IMR-90 (cell line): Measurements from ENCODE around the gene ARL4A. TPM values are rescaled to one million over a fixed set of nuclear protein-coding genes. Genes with fewer than 3 reads are reported as not detected.

Experiments used
- ATAC-seq: fragments of 200-7000 bp; cut with Tn5 transposase; 2 replicates; pipeline ENCODE4 v1.9.1; 2020; ENCODE audit warnings: low read depth, mild to moderate bottlenecking, moderate library complexity
- BruUV-seq: library from RNA; stranded (reverse); fragments of 400-500 nt; replicated peaks from 2 replicates; lab custom pipeline; 2021; lab: Mats Ljungman, UMichigan
- CTCF ChIA-PET: fragments of 300-600 bp; formaldehyde crosslinking; extraction: SDS; loops from one replicate; lab custom pipeline; 2021; ENCODE audit warnings: antibody characterized with exemption; lab: Yijun Ruan, JAX
- POLR2A ChIA-PET: fragments of 300-600 bp; sonication (Branson Sonifier 250); formaldehyde crosslinking; loops from one replicate; lab custom pipeline; 2022; ENCODE audit warnings: antibody characterized with exemption; ENCODE audit not compliant: unreplicated experiment; lab: Charles Lee
- DNase-seq: peaks from one replicate; pipeline ENCODE4 v3.0.0; 2013
- H2AFZ ChIP-seq: replicated peaks from 2 replicates; pipeline ENCODE3; 2013; ENCODE audit warnings: low read length, mild to moderate bottlenecking; ENCODE audit not compliant: poor library complexity
- H2AK5ac ChIP-seq: 2 replicates; pipeline ENCODE4 v1.6.1; 2013; ENCODE audit warnings: low read depth, low read length, inconsistent platforms
- H2AK9ac ChIP-seq: replicated peaks from 2 replicates; pipeline ENCODE3; 2013; ENCODE audit warnings: mild to moderate bottlenecking, low read depth, low read length, moderate library complexity; ENCODE audit not compliant: poor library complexity
- H2BK120ac ChIP-seq: 2 replicates; pipeline ENCODE4 v1.6.1; 2013; ENCODE audit warnings: low read depth, low read length, inconsistent platforms
- H2BK15ac ChIP-seq: 3 replicates; pipeline ENCODE4 v1.6.1; 2013; ENCODE audit warnings: low read depth, low read length, inconsistent platforms
- H2BK20ac ChIP-seq: 2 replicates; pipeline ENCODE4 v1.6.1; 2013; ENCODE audit warnings: low read depth, mild to moderate bottlenecking, inconsistent platforms, low read length, moderate library complexity
- H2BK5ac ChIP-seq: 2 replicates; pipeline ENCODE4 v1.6.1; 2013; ENCODE audit warnings: mild to moderate bottlenecking, low read depth, low read length, inconsistent platforms; ENCODE audit not compliant: poor library complexity, severe bottlenecking
- H3K14ac ChIP-seq: replicated peaks from 2 replicates; pipeline ENCODE4 v1.6.1; 2013; ENCODE audit warnings: low read depth, low read length, inconsistent platforms
- H3K18ac ChIP-seq: 2 replicates; pipeline ENCODE4 v1.6.1; 2013; ENCODE audit warnings: low read depth, low read length, control low read depth
- H3K23ac ChIP-seq: 2 replicates; pipeline ENCODE4 v1.6.1; 2013; ENCODE audit warnings: low read depth, low read length, inconsistent platforms
- H3K27ac ChIP-seq: 2 replicates; pipeline ENCODE4 v1.5.1; 2013; ENCODE audit warnings: mild to moderate bottlenecking, control low read depth, low read length; ENCODE audit not compliant: insufficient read depth
- H3K27me3 ChIP-seq: 2 replicates; pipeline ENCODE4 v1.6.1; 2013; ENCODE audit warnings: low read length; ENCODE audit not compliant: control insufficient read depth, insufficient read depth
- H3K36me3 ChIP-seq: 2 replicates; pipeline ENCODE4 v1.6.1; 2013; ENCODE audit warnings: low read length, mixed read lengths; ENCODE audit not compliant: control insufficient read depth, insufficient read depth
- H3K4ac ChIP-seq: 2 replicates; pipeline ENCODE4 v1.6.1; 2013; ENCODE audit warnings: low read depth, low read length, inconsistent platforms
- H3K4me1 ChIP-seq: 2 replicates; pipeline ENCODE4 v1.6.1; 2013; ENCODE audit warnings: low read length, mixed read lengths; ENCODE audit not compliant: control insufficient read depth, insufficient read depth
- H3K4me2 ChIP-seq: 2 replicates; pipeline ENCODE4 v1.6.1; 2013; ENCODE audit warnings: low read depth, mild to moderate bottlenecking, control low read depth, low read length, moderate library complexity
- H3K4me3 ChIP-seq: 2 replicates; pipeline ENCODE4 v1.5.1; 2013; ENCODE audit warnings: low read depth, mild to moderate bottlenecking, control low read depth, low read length, moderate library complexity; ENCODE audit not compliant: insufficient read depth
- H3K56ac ChIP-seq: 2 replicates; pipeline ENCODE4 v1.6.1; 2013; ENCODE audit warnings: low read length, inconsistent platforms; ENCODE audit not compliant: insufficient read depth; ENCODE audit errors: extremely low read depth
- H3K79me1 ChIP-seq, 2 experiments: 2 replicates each; pipeline ENCODE4 v1.6.1; 2013; ENCODE audit warnings: low read length in 2 of 2, inconsistent platforms in 1 of 2, low read depth in 1 of 2
- H3K9ac ChIP-seq: 2 replicates; pipeline ENCODE4 v1.6.1; 2013; ENCODE audit warnings: low read depth, low read length, control low read depth
- H3K9me1 ChIP-seq: 2 replicates; pipeline ENCODE4 v1.6.1; 2013; ENCODE audit warnings: low read length, inconsistent platforms; ENCODE audit not compliant: insufficient read depth
- H3K9me3 ChIP-seq: 2 replicates; pipeline ENCODE4 v1.6.1; 2013; ENCODE audit warnings: low read length; ENCODE audit not compliant: control insufficient read depth, insufficient read depth
- H4K20me1 ChIP-seq: 2 replicates; pipeline ENCODE4 v1.6.1; 2013; ENCODE audit warnings: low read length, inconsistent platforms; ENCODE audit not compliant: insufficient read depth
- H4K5ac ChIP-seq: 2 replicates; pipeline ENCODE4 v1.6.1; 2013; ENCODE audit warnings: mild to moderate bottlenecking, low read depth, low read length, control low read depth
- H4K8ac ChIP-seq, 2 experiments: 2 replicates each; pipeline ENCODE4 v1.6.1; 2013; ENCODE audit warnings: low read depth in 2 of 2, low read length in 2 of 2, control low read depth in 1 of 2, inconsistent platforms in 1 of 2
- H4K91ac ChIP-seq: 2 replicates; pipeline ENCODE4 v1.6.1; 2013; ENCODE audit warnings: low read depth, low read length, inconsistent platforms; ENCODE audit not compliant: insufficient read depth
- CHD1 ChIP-seq: IDR thresholded peaks from 2 replicates; pipeline ENCODE4 v1.6.1; 2012; ENCODE audit warnings: low read depth, low read length, improper control_type of control experiment
- MAFK ChIP-seq: IDR thresholded peaks from 2 replicates; pipeline ENCODE4 v1.6.1; 2012; ENCODE audit warnings: low read depth, low read length, improper control_type of control experiment
- RAD21 ChIP-seq: IDR thresholded peaks from 2 replicates; pipeline ENCODE4 v1.6.1; 2012; ENCODE audit warnings: low read length, improper control_type of control experiment
- WGBS, 2 experiments: methylation state at CpG; one replicate each; pipeline versions ENCODE4 v1.1.5 to v1.1.7; 2013; ENCODE audit warnings: missing lambda C conversion rate in 2 of 2; ENCODE audit not compliant: insufficient read length in 1 of 2; ENCODE audit errors: extremely low coverage in 2 of 2; 5-methylcytosine and 5-hydroxymethylcytosine counted together
- dilution Hi-C: fragments of 300-500 bp; cut with HindIII; formaldehyde crosslinking; loops from one replicate; pipeline ENCODE4 v1.14.3; 2018; ENCODE audit warnings: low sequenced_read_pairs; ENCODE audit not compliant: unreplicated experiment
- in situ Hi-C: fragments of 300-500 bp; cut with MboI; formaldehyde crosslinking; loops from 3 replicates; pipeline ENCODE4 v1.14.3; 2019; ENCODE audit warnings: low sequenced_read_pairs, inconsistent platforms, mixed read lengths
- intact Hi-C: fragments of 100-400 bp; cut with micrococcal nuclease; formaldehyde crosslinking; loops from 2 replicates; pipeline ENCODE4 v1.10.0; 2022
- polyA plus RNA-seq, 3 experiments: library from polyadenylated mRNA; depleted of rRNA; stranded (reverse); fragments of >200 nt; gene quantifications; 2 replicates each; pipeline ENCODE4 v1.2.3, GENCODE V29; 2012; ENCODE audit warnings: low replicate concordance in 1 of 3
- total RNA-seq: library from RNA; depleted of rRNA; stranded (reverse); fragments of >200 nt; gene quantifications from 2 replicates; pipeline ENCODE4 v1.2.3, GENCODE V29; 2012
- TF ChIP-seq, protein P1 (sequence below): fragments of 150-350 bp; IDR thresholded peaks from 2 replicates; pipeline ENCODE4 v1.6.1; 2017; ENCODE audit warnings: mild to moderate bottlenecking, antibody characterized with exemption, low read length, low read depth

The ARL4A gene
- total and polyA plus RNA-seq, 2 of the 4 experiments (the other 2 are of a cell fraction): 13.7 to 22.4 TPM

DNA sequence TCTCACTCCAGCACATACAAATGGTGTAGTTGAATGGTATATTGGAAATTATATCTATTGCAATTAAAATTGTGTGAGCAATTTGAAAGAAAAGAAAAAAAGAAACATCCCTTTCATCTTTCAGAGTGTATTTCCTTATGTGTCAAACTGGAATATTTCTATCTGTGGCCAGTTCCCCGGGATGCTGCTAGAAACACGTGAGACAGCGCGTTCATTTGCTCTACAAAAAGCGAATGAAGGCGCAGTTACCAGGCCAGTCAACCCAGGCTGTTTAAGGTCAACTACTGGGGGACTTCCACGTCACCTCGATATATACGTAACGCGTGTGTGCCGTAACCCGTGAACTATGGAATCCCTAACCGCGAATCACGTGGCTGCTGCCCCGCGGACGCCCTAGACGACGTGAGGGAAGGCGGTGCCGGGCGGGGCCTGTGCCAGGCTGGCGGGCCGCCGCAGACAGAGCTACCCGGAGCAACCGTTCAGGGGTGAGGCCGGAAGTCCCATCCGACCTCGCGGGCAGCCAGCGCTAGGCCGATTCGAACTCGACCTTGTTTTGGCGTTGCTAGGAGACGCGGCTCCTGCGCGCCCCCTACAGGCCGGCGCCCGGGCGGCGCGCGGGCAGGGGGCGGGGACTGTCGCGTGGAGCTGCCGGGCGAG, 1.1 kb upstream of the ARL4A start (continued):
- TF ChIP-seq, protein P1, sequence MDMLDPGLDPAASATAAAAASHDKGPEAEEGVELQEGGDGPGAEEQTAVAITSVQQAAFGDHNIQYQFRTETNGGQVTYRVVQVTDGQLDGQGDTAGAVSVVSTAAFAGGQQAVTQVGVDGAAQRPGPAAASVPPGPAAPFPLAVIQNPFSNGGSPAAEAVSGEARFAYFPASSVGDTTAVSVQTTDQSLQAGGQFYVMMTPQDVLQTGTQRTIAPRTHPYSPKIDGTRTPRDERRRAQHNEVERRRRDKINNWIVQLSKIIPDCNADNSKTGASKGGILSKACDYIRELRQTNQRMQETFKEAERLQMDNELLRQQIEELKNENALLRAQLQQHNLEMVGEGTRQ: peak; percentile 79
- no peak for TF ChIP-seq CHD1

DNA sequence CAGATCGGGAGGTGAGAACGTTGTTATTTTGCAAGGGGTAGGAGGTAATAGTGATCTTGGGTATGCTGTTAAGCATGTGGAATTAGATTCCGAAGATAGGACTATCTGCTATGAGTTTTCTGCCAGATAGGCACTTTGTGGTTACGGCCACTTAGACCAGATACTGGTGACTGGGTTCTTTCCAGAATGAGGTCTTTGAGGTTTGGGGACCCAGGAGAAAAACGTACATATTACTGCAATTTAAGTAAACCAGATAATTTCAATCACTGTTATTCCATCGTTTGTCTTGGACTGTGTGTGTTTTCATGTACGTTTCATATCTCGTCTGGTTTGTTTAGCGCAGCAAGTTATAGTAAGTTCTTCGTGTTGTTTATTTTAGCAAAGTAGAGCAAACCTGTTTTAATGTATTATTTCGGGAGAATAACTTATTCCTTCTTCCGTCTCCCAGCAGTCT, 312 bp downstream of the ARL4A start:
- peak overlapping the region; percentile 66 for H2BK5ac ChIP-seq
- peak overlapping the region; percentile 73; the same call in 1 of the 2 replicates for H3K23ac ChIP-seq
- H3K56ac ChIP-seq: peak overlapping the region; percentile 89
- dilution Hi-C loops: no loop called here
- peak overlapping the region; percentile 81 for H3K4me2 ChIP-seq
- in situ Hi-C loops: loop anchor here (25.0 kb wide), 1 partner anchor 425 kb away; no protein-coding TSS in a partner anchor
- no CpG with 5 or more reads among the region's 12 CpGs for WGBS, 2 experiments
- H3K9me3 ChIP-seq: no peaks in the 10 kb centered on the region
- peak; percentile 5 for ATAC-seq
- intact Hi-C loops: loop anchor here (1.0 to 5.0 kb wide), 6 partner anchors 70 to 510 kb away; no protein-coding TSS in a partner anchor
- TF ChIP-seq MAFK (peak; percentile 85), RAD21 (no peak)
- no peaks in the 10 kb centered on the region for H3K9me1 ChIP-seq
- peak overlapping the region; percentile 16 for H3K27ac ChIP-seq
- H4K91ac ChIP-seq: no peak overlapping the region
- no peaks in the 10 kb centered on the region for H3K36me3 ChIP-seq
- BruUV-seq: no TSS peak
- no peaks in the 10 kb centered on the region for H3K4me1 ChIP-seq
- H3K79me1 ChIP-seq: peaks cover 8 to 17% of the 10 kb centered on the region in 2 experiments
- ChIA-PET CTCF (interaction anchor here (0.5 to 3.1 kb wide), 12 partner anchors 32 to 1244 kb away, joined by 3 to 27 read pairs (median 3); no protein-coding TSS in a partner anchor), POLR2A (interaction anchor here (0.9 kb wide), 1 partner anchor 45 kb away, joined by 3 read pairs; no protein-coding TSS in a partner anchor)
- no peak overlapping the region for H2AK5ac ChIP-seq
- H3K27me3 ChIP-seq: no peaks in the 10 kb centered on the region
- peak overlapping the region; percentile 30; the same call in 1 of the 2 replicates for H3K18ac ChIP-seq
- no peak overlapping the region for H2BK15ac ChIP-seq
- H2BK120ac ChIP-seq: no peak overlapping the region
- H3K4ac ChIP-seq: peak overlapping the region; percentile 51; the same call in 1 of the 2 replicates
- peak overlapping the region; percentile 86 for H3K9ac ChIP-seq
- peak overlapping the region; percentile 8 for H2AK9ac ChIP-seq
- H4K20me1 ChIP-seq: no peaks in the 10 kb centered on the region
- H4K8ac ChIP-seq: peak overlapping the region in 1 of 2 experiments; percentile 71; a peak in 1 of 4 replicates
- H2BK20ac ChIP-seq: no peak overlapping the region
- no peak overlapping the region for H4K5ac ChIP-seq
- H2AFZ ChIP-seq: peak overlapping the region; percentile 98
- peak overlapping the region; percentile 91 for H3K14ac ChIP-seq
- H3K4me3 ChIP-seq: peak overlapping the region; percentile 77
- DNase-seq: no peak
